HEK293 (cell line): Measurements from ENCODE around the gene TH.

Experiments
- CTCF ChIA-PET: fragments of 350-600 bp; formaldehyde crosslinking; extraction: SDS; loops from one replicate; lab custom pipeline; 2021; ENCODE audit warnings: antibody characterized with exemption; lab: Yijun Ruan, JAX
- POLR2A ChIA-PET: fragments of 300-600 bp; formaldehyde crosslinking; extraction: SDS; loops from one replicate; lab custom pipeline; 2020; ENCODE audit warnings: antibody characterized with exemption, inconsistent platforms; lab: Yijun Ruan, JAX
- H3K27ac ChIP-seq: fragments of 200-500 bp; sonication (Bioruptor generic); 2 replicates; pipeline ENCODE4 v1.5.1; 2014; ENCODE audit warnings: low read depth, low read length, control low read depth, inconsistent platforms; ENCODE audit errors: extremely low read depth
- H3K36me3 ChIP-seq, 2 experiments: fragments of 200-500 bp in 1 of 2; sonication (Bioruptor generic) in 1 of 2; 1 replicate in 1 of 2; 2 replicates in 1 of 2; pipeline ENCODE4 v1.5.1; 2014 to 2017; ENCODE audit warnings: inconsistent platforms in 2 of 2, low read length in 2 of 2; ENCODE audit not compliant: control insufficient read depth in 2 of 2, insufficient read depth in 1 of 2
- H3K4me1 ChIP-seq: fragments of 200-500 bp; sonication (Bioruptor generic); 2 replicates; pipeline ENCODE4 v1.5.1; 2014; ENCODE audit warnings: mild to moderate bottlenecking, low read length, inconsistent platforms; ENCODE audit not compliant: control insufficient read depth, insufficient read depth
- H3K4me3 ChIP-seq: 2 replicates; pipeline ENCODE4 v1.5.1; 2011; ENCODE audit warnings: low read depth, mild to moderate bottlenecking, control low read depth, low read length, moderate library complexity
- H3K9me3 ChIP-seq: fragments of 200-500 bp; sonication (Bioruptor generic); 2 replicates; pipeline ENCODE4 v1.5.1; 2014; ENCODE audit warnings: low read depth, low read length, inconsistent platforms; ENCODE audit not compliant: control insufficient read depth, insufficient read depth
- KLF1 ChIP-seq: fragments of 450-650 bp; formaldehyde crosslinking; IDR thresholded peaks from 2 replicates; pipeline ENCODE4 v1.5.1; 2016; ENCODE audit warnings: missing biosample characterization, missing genetic modification characterization
- KLF10 ChIP-seq: fragments of 450-650 bp; IDR thresholded peaks from 2 replicates; pipeline ENCODE4 v1.5.1; 2018; ENCODE audit warnings: missing biosample characterization, mild to moderate bottlenecking, missing genetic modification characterization
- KLF9 ChIP-seq: fragments of 450-650 bp; formaldehyde crosslinking; IDR thresholded peaks from 2 replicates; pipeline ENCODE4 v1.5.1; 2016; ENCODE audit warnings: missing biosample characterization, missing genetic modification characterization, low read depth
- MZF1 ChIP-seq: fragments of 450-650 bp; formaldehyde crosslinking; IDR thresholded peaks from 2 replicates; pipeline ENCODE4 v1.5.1; 2017; ENCODE audit warnings: missing biosample characterization, missing genetic modification characterization, borderline replicate concordance
- SALL2 ChIP-seq: fragments of 450-650 bp; formaldehyde crosslinking; IDR thresholded peaks from 2 replicates; pipeline ENCODE4 v1.5.0; 2017; ENCODE audit warnings: missing biosample characterization, mild to moderate bottlenecking, missing genetic modification characterization, borderline replicate concordance
- SCRT1 ChIP-seq: fragments of 450-650 bp; formaldehyde crosslinking; IDR thresholded peaks from 2 replicates; pipeline ENCODE4 v1.5.1; 2016; ENCODE audit warnings: missing biosample characterization, missing genetic modification characterization, borderline replicate concordance
- SP2 ChIP-seq: fragments of 450-650 bp; formaldehyde crosslinking; IDR thresholded peaks from 2 replicates; pipeline ENCODE4 v1.5.1; 2016; ENCODE audit warnings: missing biosample characterization, missing genetic modification characterization
- ZNF24 ChIP-seq: fragments of 450-650 bp; formaldehyde crosslinking; IDR thresholded peaks from 2 replicates; pipeline ENCODE4 v1.5.1; 2016; ENCODE audit warnings: missing biosample characterization, missing genetic modification characterization
- ZNF302 ChIP-seq: fragments of 450-650 bp; formaldehyde crosslinking; IDR thresholded peaks from 2 replicates; pipeline ENCODE4 v1.5.1; 2016; ENCODE audit warnings: missing biosample characterization, missing genetic modification characterization, low read depth
- ZNF350 ChIP-seq: fragments of 450-650 bp; formaldehyde crosslinking; IDR thresholded peaks from 2 replicates; pipeline ENCODE4 v1.5.0; 2017; ENCODE audit warnings: missing biosample characterization, mild to moderate bottlenecking, missing genetic modification characterization
- ZNF391 ChIP-seq: fragments of 450-650 bp; formaldehyde crosslinking; IDR thresholded peaks from 2 replicates; pipeline ENCODE4 v1.5.1; 2016; ENCODE audit warnings: low read depth, missing biosample characterization, missing genetic modification characterization, borderline replicate concordance
- ZNF658 ChIP-seq: fragments of 450-650 bp; formaldehyde crosslinking; IDR thresholded peaks from 2 replicates; pipeline ENCODE4; 2016; ENCODE audit warnings: missing biosample characterization, missing genetic modification characterization
- ZNF791 ChIP-seq: fragments of 450-650 bp; formaldehyde crosslinking; IDR thresholded peaks from 2 replicates; pipeline ENCODE4 v1.5.1; 2016; ENCODE audit warnings: missing biosample characterization, missing genetic modification characterization
- TF ChIP-seq, protein P1 (sequence below): fragments of 450-650 bp; formaldehyde crosslinking; IDR thresholded peaks from 2 replicates; pipeline ENCODE4 v1.5.1; 2016; ENCODE audit warnings: missing biosample characterization, missing genetic modification characterization, borderline replicate concordance
- TF ChIP-seq, protein P2 (sequence below): fragments of 450-650 bp; formaldehyde crosslinking; IDR thresholded peaks from 2 replicates; pipeline ENCODE4 v1.5.1; 2016; ENCODE audit warnings: missing biosample characterization, missing genetic modification characterization
- TF ChIP-seq, protein P3 (sequence below): fragments of 450-650 bp; formaldehyde crosslinking; conservative IDR thresholded peaks from 2 replicates; pipeline ENCODE4 v1.5.1; 2016; ENCODE audit warnings: low read depth, missing biosample characterization, missing genetic modification characterization
- TF ChIP-seq, protein P4 (sequence below): fragments of 450-650 bp; formaldehyde crosslinking; IDR thresholded peaks from 2 replicates; pipeline ENCODE4 v1.5.1; 2017; ENCODE audit warnings: missing biosample characterization, missing genetic modification characterization
- TF ChIP-seq, protein P5 (sequence below): fragments of 450-650 bp; formaldehyde crosslinking; IDR thresholded peaks from 2 replicates; pipeline ENCODE4 v1.5.1; 2016; ENCODE audit warnings: missing biosample characterization, missing genetic modification characterization

TH gene

DNA sequence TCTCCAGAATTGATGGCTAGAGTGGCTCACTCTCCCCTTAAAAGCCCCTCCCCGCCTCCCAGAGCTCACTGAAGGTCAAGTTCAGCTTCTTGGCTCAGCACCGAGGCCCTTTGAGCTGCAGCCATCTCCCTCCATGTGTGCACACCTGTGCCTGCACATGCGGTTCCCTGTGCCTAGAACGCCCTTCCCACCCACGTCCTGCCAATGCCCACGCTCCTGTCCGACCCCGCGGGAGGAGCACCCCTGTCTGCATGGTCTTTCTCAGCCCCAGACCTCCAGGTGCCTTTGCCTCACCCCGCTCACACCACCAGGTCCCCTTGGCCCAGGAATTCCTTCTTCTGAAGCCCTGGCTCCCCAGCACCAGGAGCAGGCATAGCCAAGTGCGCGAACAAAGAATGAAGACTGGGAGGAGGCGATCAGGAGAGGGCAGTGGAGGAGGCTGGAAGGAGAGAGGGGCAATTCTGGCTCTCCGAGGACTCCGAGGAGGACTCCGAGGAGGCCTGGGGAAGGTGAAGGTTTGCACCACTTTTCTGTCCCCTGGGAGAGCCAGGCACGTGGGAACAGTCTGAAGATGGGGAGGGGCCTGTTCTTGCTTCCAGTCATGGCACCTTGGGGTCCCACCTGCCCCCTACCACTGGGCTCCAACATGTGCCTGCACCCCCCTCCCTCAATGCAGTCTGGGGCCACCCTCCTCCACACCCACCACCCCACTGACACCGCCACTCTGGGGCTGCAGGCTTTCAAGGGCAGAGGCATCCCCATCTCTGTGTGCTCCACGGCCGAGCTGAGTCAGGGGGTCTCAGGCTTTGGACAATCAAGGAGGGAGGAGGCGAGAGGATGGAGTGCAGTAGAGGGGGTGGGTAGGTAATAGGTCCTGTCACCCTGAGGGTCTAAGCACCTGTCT lies 50.1 kb downstream of the TH start (continued):
- TF ChIP-seq, protein P1, sequence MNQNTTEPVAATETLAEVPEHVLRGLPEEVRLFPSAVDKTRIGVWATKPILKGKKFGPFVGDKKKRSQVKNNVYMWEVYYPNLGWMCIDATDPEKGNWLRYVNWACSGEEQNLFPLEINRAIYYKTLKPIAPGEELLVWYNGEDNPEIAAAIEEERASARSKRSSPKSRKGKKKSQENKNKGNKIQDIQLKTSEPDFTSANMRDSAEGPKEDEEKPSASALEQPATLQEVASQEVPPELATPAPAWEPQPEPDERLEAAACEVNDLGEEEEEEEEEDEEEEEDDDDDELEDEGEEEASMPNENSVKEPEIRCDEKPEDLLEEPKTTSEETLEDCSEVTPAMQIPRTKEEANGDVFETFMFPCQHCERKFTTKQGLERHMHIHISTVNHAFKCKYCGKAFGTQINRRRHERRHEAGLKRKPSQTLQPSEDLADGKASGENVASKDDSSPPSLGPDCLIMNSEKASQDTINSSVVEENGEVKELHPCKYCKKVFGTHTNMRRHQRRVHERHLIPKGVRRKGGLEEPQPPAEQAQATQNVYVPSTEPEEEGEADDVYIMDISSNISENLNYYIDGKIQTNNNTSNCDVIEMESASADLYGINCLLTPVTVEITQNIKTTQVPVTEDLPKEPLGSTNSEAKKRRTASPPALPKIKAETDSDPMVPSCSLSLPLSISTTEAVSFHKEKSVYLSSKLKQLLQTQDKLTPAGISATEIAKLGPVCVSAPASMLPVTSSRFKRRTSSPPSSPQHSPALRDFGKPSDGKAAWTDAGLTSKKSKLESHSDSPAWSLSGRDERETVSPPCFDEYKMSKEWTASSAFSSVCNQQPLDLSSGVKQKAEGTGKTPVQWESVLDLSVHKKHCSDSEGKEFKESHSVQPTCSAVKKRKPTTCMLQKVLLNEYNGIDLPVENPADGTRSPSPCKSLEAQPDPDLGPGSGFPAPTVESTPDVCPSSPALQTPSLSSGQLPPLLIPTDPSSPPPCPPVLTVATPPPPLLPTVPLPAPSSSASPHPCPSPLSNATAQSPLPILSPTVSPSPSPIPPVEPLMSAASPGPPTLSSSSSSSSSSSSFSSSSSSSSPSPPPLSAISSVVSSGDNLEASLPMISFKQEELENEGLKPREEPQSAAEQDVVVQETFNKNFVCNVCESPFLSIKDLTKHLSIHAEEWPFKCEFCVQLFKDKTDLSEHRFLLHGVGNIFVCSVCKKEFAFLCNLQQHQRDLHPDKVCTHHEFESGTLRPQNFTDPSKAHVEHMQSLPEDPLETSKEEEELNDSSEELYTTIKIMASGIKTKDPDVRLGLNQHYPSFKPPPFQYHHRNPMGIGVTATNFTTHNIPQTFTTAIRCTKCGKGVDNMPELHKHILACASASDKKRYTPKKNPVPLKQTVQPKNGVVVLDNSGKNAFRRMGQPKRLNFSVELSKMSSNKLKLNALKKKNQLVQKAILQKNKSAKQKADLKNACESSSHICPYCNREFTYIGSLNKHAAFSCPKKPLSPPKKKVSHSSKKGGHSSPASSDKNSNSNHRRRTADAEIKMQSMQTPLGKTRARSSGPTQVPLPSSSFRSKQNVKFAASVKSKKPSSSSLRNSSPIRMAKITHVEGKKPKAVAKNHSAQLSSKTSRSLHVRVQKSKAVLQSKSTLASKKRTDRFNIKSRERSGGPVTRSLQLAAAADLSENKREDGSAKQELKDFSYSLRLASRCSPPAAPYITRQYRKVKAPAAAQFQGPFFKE (tag by site-specific recombination), result no peak
- no peak for TF ChIP-seq KLF10
- TF ChIP-seq, protein P2, sequence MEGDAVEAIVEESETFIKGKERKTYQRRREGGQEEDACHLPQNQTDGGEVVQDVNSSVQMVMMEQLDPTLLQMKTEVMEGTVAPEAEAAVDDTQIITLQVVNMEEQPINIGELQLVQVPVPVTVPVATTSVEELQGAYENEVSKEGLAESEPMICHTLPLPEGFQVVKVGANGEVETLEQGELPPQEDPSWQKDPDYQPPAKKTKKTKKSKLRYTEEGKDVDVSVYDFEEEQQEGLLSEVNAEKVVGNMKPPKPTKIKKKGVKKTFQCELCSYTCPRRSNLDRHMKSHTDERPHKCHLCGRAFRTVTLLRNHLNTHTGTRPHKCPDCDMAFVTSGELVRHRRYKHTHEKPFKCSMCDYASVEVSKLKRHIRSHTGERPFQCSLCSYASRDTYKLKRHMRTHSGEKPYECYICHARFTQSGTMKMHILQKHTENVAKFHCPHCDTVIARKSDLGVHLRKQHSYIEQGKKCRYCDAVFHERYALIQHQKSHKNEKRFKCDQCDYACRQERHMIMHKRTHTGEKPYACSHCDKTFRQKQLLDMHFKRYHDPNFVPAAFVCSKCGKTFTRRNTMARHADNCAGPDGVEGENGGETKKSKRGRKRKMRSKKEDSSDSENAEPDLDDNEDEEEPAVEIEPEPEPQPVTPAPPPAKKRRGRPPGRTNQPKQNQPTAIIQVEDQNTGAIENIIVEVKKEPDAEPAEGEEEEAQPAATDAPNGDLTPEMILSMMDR, result no peak
- TF ChIP-seq, protein P3, sequence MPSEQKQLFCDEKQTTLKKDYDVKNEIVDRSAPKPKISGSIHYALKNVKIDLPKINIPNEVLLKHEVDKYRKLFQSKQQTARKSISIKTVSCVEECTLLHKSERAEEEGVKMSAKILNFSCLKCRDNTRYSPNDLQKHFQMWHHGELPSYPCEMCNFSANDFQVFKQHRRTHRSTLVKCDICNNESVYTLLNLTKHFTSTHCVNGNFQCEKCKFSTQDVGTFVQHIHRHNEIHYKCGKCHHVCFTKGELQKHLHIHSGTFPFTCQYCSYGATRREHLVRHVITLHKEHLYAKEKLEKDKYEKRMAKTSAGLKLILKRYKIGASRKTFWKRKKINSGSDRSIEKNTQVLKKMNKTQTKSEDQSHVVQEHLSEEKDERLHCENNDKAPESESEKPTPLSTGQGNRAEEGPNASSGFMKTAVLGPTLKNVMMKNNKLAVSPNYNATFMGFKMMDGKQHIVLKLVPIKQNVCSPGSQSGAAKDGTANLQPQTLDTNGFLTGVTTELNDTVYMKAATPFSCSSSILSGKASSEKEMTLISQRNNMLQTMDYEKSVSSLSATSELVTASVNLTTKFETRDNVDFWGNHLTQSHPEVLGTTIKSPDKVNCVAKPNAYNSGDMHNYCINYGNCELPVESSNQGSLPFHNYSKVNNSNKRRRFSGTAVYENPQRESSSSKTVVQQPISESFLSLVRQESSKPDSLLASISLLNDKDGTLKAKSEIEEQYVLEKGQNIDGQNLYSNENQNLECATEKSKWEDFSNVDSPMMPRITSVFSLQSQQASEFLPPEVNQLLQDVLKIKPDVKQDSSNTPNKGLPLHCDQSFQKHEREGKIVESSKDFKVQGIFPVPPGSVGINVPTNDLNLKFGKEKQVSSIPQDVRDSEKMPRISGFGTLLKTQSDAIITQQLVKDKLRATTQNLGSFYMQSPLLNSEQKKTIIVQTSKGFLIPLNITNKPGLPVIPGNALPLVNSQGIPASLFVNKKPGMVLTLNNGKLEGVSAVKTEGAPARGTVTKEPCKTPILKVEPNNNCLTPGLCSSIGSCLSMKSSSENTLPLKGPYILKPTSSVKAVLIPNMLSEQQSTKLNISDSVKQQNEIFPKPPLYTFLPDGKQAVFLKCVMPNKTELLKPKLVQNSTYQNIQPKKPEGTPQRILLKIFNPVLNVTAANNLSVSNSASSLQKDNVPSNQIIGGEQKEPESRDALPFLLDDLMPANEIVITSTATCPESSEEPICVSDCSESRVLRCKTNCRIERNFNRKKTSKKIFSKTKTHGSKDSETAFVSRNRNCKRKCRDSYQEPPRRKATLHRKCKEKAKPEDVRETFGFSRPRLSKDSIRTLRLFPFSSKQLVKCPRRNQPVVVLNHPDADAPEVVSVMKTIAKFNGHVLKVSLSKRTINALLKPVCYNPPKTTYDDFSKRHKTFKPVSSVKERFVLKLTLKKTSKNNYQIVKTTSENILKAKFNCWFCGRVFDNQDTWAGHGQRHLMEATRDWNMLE, result no peak
- no peak for TF ChIP-seq ZNF791 (tag by site-specific recombination)
- no peak for TF ChIP-seq KLF9 (tag by site-specific recombination)
- no peak for TF ChIP-seq SP2 (tag by site-specific recombination)
- TF ChIP-seq, protein P4, sequence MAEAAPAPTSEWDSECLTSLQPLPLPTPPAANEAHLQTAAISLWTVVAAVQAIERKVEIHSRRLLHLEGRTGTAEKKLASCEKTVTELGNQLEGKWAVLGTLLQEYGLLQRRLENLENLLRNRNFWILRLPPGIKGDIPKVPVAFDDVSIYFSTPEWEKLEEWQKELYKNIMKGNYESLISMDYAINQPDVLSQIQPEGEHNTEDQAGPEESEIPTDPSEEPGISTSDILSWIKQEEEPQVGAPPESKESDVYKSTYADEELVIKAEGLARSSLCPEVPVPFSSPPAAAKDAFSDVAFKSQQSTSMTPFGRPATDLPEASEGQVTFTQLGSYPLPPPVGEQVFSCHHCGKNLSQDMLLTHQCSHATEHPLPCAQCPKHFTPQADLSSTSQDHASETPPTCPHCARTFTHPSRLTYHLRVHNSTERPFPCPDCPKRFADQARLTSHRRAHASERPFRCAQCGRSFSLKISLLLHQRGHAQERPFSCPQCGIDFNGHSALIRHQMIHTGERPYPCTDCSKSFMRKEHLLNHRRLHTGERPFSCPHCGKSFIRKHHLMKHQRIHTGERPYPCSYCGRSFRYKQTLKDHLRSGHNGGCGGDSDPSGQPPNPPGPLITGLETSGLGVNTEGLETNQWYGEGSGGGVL (tag by site-specific recombination), result no peak

DNA sequence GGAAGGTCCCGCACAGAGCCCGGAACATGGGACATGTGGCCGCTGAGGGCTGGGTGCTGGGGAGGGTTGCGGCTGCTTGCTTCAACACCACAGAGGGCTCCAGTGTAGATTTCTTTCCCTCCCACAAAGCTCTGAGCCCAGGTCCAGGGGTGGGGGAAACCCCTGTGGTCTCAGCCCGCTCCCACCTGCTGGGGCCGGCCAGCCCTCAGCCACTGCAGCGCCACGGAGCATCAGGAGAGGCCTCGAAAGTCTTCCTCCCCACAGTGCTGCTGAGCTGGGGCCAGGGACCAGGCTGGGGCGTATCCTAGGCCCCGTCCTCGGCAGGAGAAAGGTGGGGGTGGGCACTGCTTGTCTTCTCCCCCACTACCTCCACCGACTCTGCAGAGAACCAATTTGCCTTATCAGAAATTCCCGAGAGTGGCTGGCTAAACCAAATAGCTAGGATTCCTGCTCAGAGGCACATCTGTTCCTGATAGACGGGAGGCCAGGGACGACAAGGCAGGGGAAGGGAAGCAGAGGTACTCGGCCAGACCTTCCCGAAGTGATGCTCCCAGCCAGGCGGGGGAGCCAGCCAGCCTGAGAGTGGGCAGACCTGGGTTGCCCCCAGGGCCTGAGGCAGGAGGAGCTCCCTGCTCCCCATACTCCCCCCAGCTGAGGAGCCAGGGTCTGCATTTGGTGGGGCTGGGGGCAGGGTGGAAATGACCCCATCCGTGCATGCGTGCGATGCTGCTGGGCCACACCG lies 51.1 kb downstream of the TH start:
- H3K9me3 ChIP-seq, result no peaks in the 10 kb centered on the region
- ChIA-PET POLR2A (no interaction called here), CTCF (interaction anchor here (1.0 to 1.4 kb wide), 2 partner anchors 30 to 238 kb away, joined by 5 to 6 read pairs; no protein-coding TSS in a partner anchor)
- no peak overlapping the region for H3K4me3 ChIP-seq
- H3K4me1 ChIP-seq, result no peaks in the 10 kb centered on the region
- no peak overlapping the region for H3K27ac ChIP-seq
- H3K36me3 ChIP-seq, result no peaks in the 10 kb centered on the region
- TF ChIP-seq ZNF24, result no peak
- no peak for TF ChIP-seq SCRT1 (tag by site-specific recombination)
- no peak for TF ChIP-seq ZNF302 (tag by site-specific recombination)
- TF ChIP-seq KLF1 (tag by site-specific recombination), result peak; percentile 72
- no peak for TF ChIP-seq MZF1 (tag by site-specific recombination)
- no peak for TF ChIP-seq ZNF658 (tag by site-specific recombination)
- TF ChIP-seq ZNF391, result no peak
- TF ChIP-seq SALL2, result no peak
- no peak for TF ChIP-seq ZNF350 (tag by site-specific recombination)
- TF ChIP-seq, protein P5, sequence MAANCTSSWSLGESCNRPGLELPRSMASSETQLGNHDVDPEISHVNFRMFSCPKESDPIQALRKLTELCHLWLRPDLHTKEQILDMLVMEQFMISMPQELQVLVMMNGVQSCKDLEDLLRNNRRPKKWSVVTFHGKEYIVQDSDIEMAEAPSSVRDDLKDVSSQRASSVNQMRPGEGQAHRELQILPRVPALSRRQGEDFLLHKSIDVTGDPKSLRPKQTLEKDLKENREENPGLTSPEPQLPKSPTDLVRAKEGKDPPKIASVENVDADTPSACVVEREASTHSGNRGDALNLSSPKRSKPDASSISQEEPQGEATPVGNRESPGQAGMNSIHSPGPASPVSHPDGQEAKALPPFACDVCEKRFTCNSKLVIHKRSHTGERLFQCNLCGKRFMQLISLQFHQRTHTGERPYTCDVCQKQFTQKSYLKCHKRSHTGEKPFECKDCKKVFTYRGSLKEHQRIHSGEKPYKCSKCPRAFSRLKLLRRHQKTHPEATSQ (tag by site-specific recombination), result no peak
